ENCODE data around the gene MMP15.
"Not testable (repeated sequence)": the region's sequence is repeated elsewhere in the genome, so short reads cannot be mapped to it uniquely, and the experiment has no call there.

Gene MMP15

DNA sequence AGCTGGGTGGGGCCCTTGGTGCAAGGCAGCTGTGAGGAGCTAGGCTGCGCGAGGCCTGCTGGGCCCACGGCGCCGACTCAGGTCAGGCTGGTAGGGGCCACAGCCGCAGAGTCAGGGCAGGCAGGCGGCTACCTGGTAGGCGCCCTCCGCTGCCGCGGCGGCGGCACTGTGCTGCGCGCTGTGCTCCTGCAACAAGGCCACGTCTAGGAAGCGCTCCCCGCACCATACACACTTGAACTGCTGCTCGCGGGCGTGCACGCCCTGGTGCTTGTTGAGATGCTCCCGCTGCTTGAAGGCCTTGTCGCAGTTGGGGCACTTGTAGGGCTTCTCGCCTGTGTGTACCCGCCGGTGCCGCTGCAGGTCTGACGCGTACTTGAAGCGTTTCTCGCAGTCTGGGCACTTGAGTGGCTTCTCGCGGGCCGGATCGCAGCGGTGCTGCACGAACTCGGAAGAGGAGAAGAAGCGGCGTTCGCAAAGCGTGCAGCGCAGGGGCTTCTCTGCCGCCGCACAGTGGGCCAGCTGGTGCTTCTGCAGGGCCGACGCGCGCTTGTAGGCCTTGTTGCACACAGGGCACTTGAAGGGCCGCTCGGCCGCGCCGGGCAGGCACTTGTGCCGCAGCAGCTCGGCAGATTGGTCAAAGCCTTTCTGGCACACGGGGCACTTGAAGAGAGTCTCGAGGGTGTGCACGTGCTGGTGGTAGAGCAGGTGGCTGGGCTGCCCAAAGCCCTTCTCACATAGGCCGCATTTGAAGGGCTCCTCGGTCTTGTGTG, 29.0 kb upstream of the MMP15 start:
- DNase-seq: no peak

DNA sequence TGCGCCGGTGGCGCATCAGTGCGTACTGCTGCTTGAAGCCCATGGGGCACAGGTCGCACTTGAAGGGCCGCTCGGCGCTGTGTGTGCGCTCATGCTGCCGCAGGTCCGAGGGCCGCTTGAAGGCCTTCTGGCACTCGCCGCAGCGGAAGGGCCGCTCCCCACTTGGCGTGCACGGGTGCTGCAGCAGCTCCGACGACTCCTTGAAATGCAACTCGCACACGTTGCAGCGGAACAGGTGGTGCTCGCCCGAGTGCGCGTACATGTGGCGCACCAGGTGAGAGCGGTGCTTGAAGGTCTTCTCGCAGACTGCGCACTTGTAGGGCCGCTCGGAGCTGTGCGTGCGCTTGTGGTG, 28.4 kb upstream of the MMP15 start:
- no peak for DNase-seq

GRCh38 chr16:57997528-57998265, 27.9 kb upstream of the MMP15 start:
- no peak for DNase-seq

- DNase-seq: peak; percentile 33
These were observed 27.1 kb upstream of the MMP15 start for GRCh38 chr16:57998486-57998885.

- DNase-seq: no peak
These were observed 26.6 kb upstream of the MMP15 start for GRCh38 chr16:57998992-57999365.

GRCh38 chr16:57999366-57999970, 26.1 kb upstream of the MMP15 start:
- peak; percentile 27 for DNase-seq

- DNase-seq: peak; percentile 22
These were observed 25.4 kb upstream of the MMP15 start, which contains the start of gene ZNF319 for GRCh38 chr16:57999971-58000705. ZNF319 (minus strand) TSS chr16:58000672; CDS start chr16:57998265, 2,407 bp downstream.

DNA sequence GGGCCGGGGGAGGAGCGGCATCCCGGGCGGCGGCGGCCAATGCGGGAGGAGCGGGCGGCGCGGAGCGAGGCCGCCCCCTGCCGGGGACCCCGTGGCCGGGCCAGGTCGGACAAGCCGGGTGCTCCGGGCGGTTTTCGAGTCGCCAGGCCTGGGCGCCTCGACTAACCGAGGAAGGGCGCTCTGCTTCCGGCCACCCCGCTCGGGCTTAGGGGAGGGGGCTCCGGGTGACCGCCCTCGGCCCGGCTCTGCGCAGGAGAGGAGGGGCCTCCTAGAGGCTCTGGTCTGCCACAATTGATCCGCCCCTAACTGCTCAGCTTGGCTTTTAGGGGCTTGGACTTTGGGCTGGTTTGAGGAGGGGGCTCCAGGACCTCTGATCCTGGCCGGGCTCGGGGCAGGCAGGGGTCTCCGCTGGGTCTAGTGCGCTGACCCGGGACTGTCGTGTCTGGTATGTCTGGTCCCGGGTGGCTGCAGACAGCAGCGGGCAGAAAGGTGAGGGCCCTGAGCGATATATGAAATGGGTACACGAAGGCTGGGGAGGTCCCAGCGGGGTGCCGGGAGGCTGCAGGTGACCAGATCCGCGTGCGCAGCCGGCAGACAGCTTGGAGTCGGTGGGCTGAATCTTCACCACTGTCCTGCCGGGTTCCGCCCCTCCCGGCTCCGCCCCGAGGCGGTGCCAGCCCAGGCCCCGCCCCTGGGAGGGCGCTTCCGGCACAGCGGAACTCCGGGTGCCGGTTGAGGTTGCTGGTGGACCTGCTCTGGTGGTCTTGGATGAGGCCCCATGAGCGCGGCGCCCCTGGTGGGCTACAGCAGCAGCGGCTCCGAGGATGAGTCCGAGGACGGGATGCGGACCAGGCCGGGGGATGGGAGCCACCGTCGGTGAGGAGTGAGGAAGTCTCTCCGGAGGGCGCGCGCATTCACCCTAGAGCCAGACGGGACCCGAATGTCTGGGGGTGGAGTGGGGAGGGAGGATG, 24.6 kb upstream of the MMP15 start, which contains the start of gene USB1:
USB1 (plus strand) TSS at position 702 of the 971 bp plus-strand sequence; CDS start at position 779, 77 bp downstream.
- DNase-seq: peak; percentile 76

DNA sequence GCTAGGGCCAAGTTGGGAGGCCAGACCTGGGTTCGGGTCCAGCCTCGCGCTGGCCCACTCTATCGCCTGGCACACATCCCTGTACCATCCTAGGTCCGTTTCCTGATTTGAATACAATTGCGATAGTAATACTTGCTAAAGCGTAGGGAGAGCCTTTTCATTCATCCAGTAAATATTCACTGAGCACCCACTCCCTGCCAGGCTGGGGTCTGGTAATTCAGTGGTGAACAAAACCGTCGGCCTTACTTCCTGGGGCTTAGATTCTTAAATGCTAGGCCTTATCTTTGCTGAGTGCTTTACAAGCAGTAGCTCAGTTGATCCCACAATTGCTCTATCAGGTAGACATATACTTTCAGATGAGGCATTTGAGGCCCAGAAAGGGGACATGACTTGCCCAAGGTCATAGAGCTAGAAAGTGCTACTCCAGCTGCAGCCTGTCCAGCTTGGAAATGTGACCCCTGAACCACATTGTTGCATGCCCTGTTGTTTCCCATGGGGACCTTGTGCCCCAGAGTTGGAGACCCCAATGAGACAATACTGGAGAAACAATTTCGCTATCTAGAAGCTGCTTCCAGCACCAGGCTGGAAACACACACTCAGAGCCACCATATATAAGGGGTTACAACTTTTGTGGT, 23.7 kb upstream of the MMP15 start:
- DNase-seq: no peak

- DNase-seq: no peak
These were observed 23.1 kb upstream of the MMP15 start for GRCh38 chr16:58002416-58002800.

DNA sequence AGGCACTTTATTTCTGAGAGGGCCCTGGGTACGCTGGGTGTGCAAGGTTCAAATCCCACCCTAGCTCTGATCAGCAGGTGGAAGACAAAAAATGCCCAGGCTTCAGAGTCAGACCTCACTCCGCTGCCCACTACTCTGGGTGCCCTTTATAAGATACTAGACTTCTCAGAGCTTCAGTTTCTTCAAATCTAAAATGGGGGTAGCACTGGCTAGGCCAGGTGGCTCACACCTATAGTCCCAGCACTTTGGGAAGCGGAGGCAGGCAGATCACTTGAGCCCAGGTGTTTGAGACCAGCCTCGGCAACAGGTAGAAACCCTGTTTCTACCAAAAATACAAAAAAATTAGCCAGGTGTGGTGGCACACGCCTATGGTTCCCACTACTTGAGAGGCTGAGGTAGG, 22.6 kb upstream of the MMP15 start:
- DNase-seq: no peak

DNA sequence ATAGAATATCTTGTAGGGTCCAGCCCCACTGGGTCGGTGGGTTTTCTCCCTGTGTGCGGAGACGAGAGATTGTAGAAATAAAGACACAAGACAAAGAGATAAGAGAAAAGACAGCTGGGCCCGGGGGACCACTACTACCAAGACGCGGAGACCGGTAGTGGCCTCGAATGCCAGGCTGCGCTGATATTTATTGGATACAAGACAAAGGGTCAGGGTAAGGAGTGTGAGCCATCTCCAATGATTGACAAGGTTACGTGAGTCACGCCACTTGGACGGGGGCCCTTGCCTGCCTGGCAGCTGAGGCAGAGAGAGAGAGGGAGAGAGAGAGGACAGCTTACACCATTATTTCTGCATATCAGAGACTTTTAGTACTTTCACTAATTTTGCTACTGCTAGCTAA, 20.8 kb upstream of the MMP15 start:
- not testable (repeated sequence) for DNase-seq

- DNase-seq: no peak
These were observed 15.6 kb upstream of the MMP15 start for GRCh38 chr16:58009856-58010416.

DNA sequence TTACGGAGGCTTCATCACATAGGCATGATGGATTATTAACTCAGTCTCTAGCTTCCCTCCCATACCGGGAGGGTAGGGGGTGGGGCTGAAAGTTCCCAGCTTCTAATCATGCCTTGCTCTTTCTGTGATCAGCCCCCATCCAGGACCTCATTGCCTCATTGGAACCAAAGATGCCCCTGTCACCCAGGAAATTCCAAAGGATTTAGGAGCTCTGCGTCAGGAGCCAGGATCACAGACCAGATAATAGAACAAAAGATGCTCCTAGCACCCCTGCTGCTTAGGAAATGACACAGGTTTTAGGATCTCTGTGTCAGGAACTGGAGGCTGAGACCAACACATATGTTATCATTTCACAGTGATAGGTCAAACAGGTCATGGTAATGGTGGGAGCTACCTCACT, 14.7 kb upstream of the MMP15 start:
- no peak for DNase-seq

- DNase-seq: no peak
These were observed 13.9 kb upstream of the MMP15 start for GRCh38 chr16:58011652-58012051.

- DNase-seq: no peak
These were observed 13.1 kb upstream of the MMP15 start for GRCh38 chr16:58012481-58012880.

DNA sequence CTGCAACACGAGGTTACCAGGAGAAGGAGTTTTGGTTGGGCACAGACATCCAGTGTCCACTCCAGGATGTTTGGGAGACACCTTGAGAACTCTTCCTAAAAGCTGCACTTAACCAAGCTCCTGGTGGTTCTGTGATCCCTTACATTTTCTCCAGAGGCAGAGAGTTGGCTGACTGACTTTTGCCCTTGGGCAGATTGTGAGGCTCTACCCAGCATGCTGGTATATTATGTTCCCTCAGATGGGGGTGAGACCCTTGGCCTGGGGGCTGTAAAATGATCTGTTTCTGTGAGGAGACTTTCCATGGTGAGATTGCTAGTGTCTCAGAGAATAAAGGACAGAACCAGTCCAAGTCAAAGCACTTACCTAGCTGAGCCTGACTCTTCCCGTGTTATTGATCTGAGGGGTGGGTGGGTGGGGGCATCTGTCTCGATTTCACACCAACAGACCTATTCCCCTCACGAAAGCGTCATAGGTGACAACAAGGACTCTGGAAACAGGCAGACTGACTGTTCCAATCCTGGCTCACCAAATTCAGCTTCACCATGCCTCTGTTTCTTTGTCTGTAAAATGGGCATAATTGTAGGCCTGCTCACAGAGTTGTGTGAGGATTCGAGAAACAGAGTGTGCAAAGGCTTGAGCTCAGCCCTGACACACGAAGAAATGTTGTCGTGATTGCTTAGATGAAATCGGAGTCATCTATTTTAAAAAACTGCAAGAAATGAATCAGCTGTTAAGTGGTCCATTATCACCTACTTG, 12.2 kb upstream of the MMP15 start:
- DNase-seq: no peak

GRCh38 chr16:58016840-58017446, 8.6 kb upstream of the MMP15 start:
- DNase-seq: no peak

DNA sequence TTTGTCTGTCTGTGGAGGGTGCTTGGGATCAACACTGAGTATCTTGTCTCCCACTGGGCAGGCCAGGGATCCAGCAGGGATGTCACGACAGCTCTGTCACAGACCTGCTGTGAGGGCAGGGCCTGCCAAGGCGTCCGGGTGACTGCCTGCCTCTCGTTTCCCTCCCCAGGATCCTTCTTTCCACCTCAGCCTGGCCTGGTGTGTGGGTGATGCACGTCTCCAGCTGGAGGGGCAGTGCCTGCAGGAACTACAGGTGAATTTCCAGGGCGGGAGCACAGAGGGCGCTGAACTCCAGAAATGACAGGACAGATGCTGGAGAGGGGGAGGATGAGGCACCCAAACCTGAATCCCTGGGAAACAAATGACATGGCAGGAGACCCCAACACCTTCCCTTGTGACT, 6.8 kb upstream of the MMP15 start:
- DNase-seq: no peak
